Activated CD8-positive, alpha-beta T cell treated with anti-CD3 and anti-CD28 coated beads for 36 hours (primary cell): ENCODE results near the gene EPOP. TPM values are rescaled to one million over a fixed set of nuclear protein-coding genes. Genes with fewer than 3 reads are reported as not detected.
A peak's percentile ranks its signal among the peaks of the same experiment; 100 is the strongest.
"Not testable (repeated sequence)": the region's sequence is repeated elsewhere in the genome, so short reads cannot be mapped to it uniquely, and the experiment has no call there.

Source experiments
- ATAC-seq: fragments of 200-7000 bp; cut with Tn5 transposase; one replicate; pipeline ENCODE4 v1.10.0; 2021; ENCODE audit warnings: mild to moderate bottlenecking, moderate library complexity
- CTCF ChIA-PET: fragments of 350-600 bp; sonication (Branson Sonifier 250); formaldehyde crosslinking; loops from one replicate; lab custom pipeline; 2021; ENCODE audit warnings: antibody characterized with exemption; lab: Charles Lee
- POLR2A ChIA-PET: fragments of 350-600 bp; sonication (Branson Sonifier 250); formaldehyde crosslinking; loops from one replicate; lab custom pipeline; 2021; ENCODE audit warnings: antibody characterized with exemption; lab: Charles Lee
- DNase-seq: peaks from one replicate; pipeline ENCODE4 v3.0.0-alpha.2; 2020
- H3K27ac Mint-ChIP-seq: one replicate; pipeline ENCODE4 v1.8.0; 2021; ENCODE audit warnings: mild to moderate bottlenecking, mixed read lengths
- H3K27me3 Mint-ChIP-seq: one replicate; pipeline ENCODE4 v1.8.0; 2021; ENCODE audit warnings: mixed read lengths
- H3K36me3 Mint-ChIP-seq: one replicate; pipeline ENCODE4 v1.8.0; 2021; ENCODE audit warnings: low read depth, mixed read lengths
- H3K4me1 Mint-ChIP-seq: one replicate; pipeline ENCODE4 v1.8.0; 2021; ENCODE audit warnings: low read depth, mixed read lengths
- H3K4me3 Mint-ChIP-seq: one replicate; pipeline ENCODE4 v1.8.0; 2021; ENCODE audit warnings: mild to moderate bottlenecking, moderate library complexity, mixed read lengths
- H3K9me3 Mint-ChIP-seq: one replicate; pipeline ENCODE4 v1.8.0; 2021; ENCODE audit warnings: mixed read lengths
- CTCF ChIP-seq: fragments of 200-600 bp; IDR thresholded peaks from one replicate; pipeline ENCODE4 v1.8.0; 2022; ENCODE audit warnings: antibody characterized with exemption, mild to moderate bottlenecking
- intact Hi-C: fragments of 100-400 bp; cut with micrococcal nuclease; formaldehyde crosslinking; loops from one replicate; pipeline ENCODE4 v1.10.0; 2022
- total RNA-seq, 2 experiments: library from RNA; stranded (reverse); gene quantifications; one replicate each; pipeline ENCODE4 v1.2.3, GENCODE V29; 2021

Gene EPOP
- total RNA-seq, 2 experiments from 2014 or later = 31.8 to 32.2 TPM

- ATAC-seq = no peak
- CTCF ChIA-PET = interaction anchor here (1.0 kb wide), 1 partner anchor 11 kb away, joined by 3 read pairs; no protein-coding TSS in a partner anchor
- Mint-ChIP-seq H3K27me3 (peaks cover 15% of the 10 kb centered on the region), H3K27ac (no peak overlapping the region), H3K4me1 (no peaks in the 10 kb centered on the region), H3K4me3 (no peak overlapping the region), H3K36me3 (no peaks in the 10 kb centered on the region), H3K9me3 (no peaks in the 10 kb centered on the region)
- DNase-seq = no peak
- POLR2A ChIA-PET = no interaction called here
- TF ChIP-seq CTCF = no peak
- intact Hi-C loops = no loop called here
These were observed 38.7 kb downstream of the EPOP start for GRCh38 chr17:38636054-38636453.

DNA sequence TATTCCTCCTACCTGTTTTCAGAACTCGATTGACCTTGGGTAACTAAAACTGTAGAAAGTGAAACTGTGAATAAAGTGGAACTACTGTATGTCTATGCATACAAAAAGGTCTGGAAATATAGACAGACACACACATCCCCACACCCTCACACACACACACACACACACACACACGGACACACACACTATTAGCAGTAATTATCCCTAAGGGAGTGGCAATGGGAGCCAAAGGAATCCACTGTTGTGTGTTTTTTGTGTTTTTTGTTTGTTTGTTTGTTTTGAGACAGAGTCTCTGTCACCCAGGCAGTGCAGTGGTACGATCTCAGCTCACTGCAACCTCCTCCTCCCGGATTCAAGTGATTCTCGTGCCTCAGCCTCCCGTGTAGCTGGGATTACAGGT, 42.4 kb downstream of the EPOP start:
- Mint-ChIP-seq H3K36me3 (no peaks in the 10 kb centered on the region), H3K27me3 (peaks cover 11% of the 10 kb centered on the region), H3K27ac (no peak overlapping the region), H3K4me1 (no peaks in the 10 kb centered on the region), H3K9me3 (no peaks in the 10 kb centered on the region), H3K4me3 (no peak overlapping the region)
- ChIA-PET POLR2A (no interaction called here), CTCF (no interaction called here)
- intact Hi-C loops = no loop called here
- no peak for DNase-seq
- no peak for ATAC-seq
- TF ChIP-seq CTCF = no peak

- no peak overlapping the region for H3K27ac Mint-ChIP-seq
- intact Hi-C loops = no loop called here
- ATAC-seq = peak; percentile 27
- peak; percentile 4 for DNase-seq
- ChIA-PET CTCF (interaction anchor here (0.9 to 1.4 kb wide), 4 partner anchors 21 to 70 kb away, joined by 3 to 4 read pairs (median 4); no protein-coding TSS in a partner anchor), POLR2A (no interaction called here)
- no peaks in the 10 kb centered on the region for H3K9me3 Mint-ChIP-seq
- H3K36me3 Mint-ChIP-seq = no peaks in the 10 kb centered on the region
- H3K4me1 Mint-ChIP-seq = peaks cover 4% of the 10 kb centered on the region
- TF ChIP-seq CTCF = no peak
- H3K4me3 Mint-ChIP-seq = no peak overlapping the region
- H3K27me3 Mint-ChIP-seq = peaks cover 9% of the 10 kb centered on the region
These were observed 46.3 kb downstream of the EPOP start for GRCh38 chr17:38628441-38628840.

DNA sequence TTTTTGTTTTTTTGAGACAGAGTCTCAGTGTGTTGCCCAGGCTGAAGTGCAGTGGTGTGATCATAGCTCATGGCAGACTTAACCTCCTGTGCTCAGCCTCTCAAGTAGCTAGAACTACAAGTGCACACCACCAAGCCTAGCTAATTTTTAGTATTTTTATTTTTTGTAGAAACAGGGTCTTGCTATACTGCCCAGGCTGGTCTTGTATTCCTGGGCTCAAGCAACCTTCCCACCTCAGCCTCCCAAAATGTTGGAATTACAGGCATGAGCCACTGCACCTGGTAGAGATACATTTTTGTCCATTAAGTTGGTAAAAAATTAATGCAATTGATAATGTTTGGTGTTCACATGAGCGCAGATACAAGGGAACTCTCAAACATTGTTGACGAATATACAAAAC, 46.8 kb downstream of the EPOP start:
- ATAC-seq (no peak), DNase-seq (no peak)
- H3K4me3 Mint-ChIP-seq = no peak overlapping the region
- CTCF ChIA-PET = interaction anchor here (0.9 to 1.4 kb wide), 3 partner anchors 21 to 70 kb away, joined by 3 to 4 read pairs (median 4); no protein-coding TSS in a partner anchor
- H3K4me1 Mint-ChIP-seq = peaks cover 4% of the 10 kb centered on the region
- no peaks in the 10 kb centered on the region for H3K9me3 Mint-ChIP-seq
- intact Hi-C loops = no loop called here
- no peak for TF ChIP-seq CTCF
- H3K27ac Mint-ChIP-seq = no peak overlapping the region
- POLR2A ChIA-PET = no interaction called here
- peaks cover 8% of the 10 kb centered on the region for H3K27me3 Mint-ChIP-seq
- H3K36me3 Mint-ChIP-seq = no peaks in the 10 kb centered on the region

DNA sequence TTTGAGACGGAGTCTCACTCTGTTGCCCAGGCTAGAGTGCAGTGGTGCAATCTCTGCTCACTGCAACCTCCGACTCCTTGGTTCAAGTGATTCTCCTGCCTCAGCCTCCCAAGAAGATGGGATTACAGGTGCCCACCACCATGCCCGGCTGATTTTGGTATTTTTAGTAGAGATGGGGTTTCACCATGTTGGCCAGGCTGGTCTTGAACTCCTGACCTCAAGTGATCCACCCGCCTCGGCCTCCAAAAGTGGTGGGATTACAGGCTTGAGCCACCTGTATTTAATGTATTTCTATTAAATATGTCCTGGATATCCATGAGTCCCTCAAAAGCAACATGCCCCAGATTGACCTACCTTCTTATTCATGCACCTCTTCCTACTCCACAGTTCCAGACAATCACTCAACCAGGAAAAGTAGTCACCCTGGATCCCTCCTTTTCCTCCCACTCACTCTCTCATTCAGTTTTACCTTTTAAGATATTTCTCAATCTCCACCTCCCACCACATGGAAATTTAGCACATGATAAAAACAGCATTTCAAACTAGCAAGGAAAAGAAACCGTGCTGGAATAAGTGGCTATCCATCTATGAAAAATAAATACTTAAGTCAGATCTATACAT, 48.0 kb downstream of the EPOP start:
- CTCF ChIA-PET = interaction anchor here (1.1 kb wide), 1 partner anchor 41 kb away, joined by 4 read pairs; no protein-coding TSS in a partner anchor
- H3K36me3 Mint-ChIP-seq, H3K27ac Mint-ChIP-seq, intact Hi-C loops, ATAC-seq, DNase-seq, H3K4me1 Mint-ChIP-seq, POLR2A ChIA-PET, H3K9me3 Mint-ChIP-seq, H3K4me3 Mint-ChIP-seq: not testable (repeated sequence)
- peaks cover 13% of the 10 kb centered on the region for H3K27me3 Mint-ChIP-seq
